ENCODE results near the gene TMEM222.
"Not testable (repeated sequence)": the region's sequence is repeated elsewhere in the genome, so short reads cannot be mapped to it uniquely, and the experiment has no call there.

Gene TMEM222, protein sequence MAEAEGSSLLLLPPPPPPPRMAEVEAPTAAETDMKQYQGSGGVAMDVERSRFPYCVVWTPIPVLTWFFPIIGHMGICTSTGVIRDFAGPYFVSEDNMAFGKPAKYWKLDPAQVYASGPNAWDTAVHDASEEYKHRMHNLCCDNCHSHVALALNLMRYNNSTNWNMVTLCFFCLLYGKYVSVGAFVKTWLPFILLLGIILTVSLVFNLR

DNA sequence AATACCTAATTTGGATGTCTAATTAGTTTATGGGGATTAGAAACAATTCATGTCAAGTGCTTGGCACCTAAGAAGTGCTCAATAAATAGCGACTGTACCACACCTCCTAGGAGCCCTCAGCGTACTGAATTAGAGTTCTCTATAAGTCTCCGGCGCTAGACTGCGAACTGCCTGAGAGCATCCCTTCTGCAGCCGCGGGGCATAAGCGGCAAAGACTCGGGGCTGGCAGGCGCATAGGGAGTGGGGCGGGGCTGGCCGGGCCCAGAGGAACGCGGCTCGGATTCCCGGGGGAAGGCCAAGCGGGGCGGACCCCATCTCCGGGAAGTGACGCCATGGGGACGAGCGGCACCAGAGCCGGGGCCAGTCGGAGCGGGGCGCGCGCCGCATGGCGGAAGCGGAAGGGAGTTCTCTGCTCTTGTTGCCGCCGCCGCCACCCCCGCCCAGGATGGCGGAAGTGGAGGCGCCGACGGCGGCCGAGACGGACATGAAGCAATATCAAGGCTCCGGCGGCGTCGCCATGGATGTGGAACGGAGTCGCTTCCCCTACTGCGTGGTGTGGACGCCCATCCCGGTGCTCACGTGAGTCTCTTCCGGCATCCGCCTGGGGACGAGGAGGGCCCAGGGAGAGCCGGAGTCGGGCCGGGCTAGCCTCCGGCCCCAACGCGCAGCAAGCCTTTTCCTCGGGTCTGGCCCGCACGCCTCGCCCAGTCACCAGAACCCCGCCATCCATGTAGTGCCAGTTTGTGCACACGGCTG, at the start of gene TMEM222:
Gene TMEM222, plus strand, starts transcription at position 351 of the 756 bp plus-strand sequence. Its CDS starts 35 bp downstream, at position 386.
- DNase-seq = peak; percentile 96 to 97

GRCh38 chr1:27274204-27274603, 47.8 kb upstream of the TMEM222 start:
- DNase-seq = no peak

DNA sequence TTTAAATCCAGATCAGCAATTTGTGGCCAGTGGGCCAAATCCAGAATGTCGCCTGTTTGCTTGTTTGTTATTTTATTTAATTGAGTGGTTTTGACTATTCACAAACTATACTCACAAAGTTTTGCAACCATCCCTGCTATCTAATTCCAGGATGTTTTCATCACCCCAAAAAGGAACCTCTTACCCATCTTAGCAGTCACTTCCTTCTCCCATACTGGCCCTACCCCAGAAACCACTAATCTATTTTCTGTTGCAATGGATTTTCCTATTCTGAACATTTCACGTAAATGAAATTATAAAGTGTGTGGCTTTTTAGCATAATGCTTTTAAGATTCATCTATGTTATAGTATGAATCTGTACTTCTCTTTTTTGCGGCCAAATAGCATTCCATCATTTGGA, 46.3 kb upstream of the TMEM222 start:
- no peak for DNase-seq

DNA sequence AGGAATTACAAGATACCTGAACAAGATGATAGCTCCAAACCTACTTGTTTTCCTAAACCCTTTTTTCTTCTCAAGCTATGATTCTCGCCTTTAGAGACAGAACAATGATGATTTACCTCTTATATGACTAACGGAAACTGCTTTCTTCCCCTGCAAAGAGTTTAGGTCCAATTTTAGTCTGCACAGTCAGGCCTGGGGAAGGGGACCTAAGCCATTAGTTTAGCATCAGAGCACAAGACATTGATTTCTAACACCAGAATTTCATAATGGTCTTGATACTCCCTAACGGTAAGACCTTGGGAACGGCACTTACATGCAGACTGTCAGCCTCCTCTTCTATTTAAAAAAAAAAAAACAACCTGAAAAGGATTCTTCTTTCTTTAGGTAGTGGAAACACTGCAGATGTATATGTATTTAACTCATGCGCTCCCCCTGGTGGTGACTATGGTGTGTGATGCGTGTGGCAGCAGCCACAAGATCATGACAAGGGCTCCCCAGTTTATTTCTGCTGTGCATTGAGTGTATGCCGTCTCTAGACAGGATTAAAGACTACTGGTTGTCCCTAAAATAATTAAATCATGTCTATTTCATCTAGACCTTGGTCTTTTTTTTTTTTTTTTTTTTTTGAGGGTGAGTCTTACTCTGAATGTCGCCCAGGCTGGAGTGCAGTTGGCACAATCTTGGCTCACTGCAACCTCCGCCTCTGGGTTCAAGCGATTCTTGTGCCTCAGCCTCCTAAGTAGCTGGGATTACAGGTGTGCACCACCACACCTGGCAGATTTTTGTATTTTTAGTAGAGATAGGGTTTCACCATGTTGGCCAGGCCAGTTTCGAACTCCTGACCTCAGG, 37.3 kb upstream of the TMEM222 start:
- peak; percentile 91 to 93 for DNase-seq

DNA sequence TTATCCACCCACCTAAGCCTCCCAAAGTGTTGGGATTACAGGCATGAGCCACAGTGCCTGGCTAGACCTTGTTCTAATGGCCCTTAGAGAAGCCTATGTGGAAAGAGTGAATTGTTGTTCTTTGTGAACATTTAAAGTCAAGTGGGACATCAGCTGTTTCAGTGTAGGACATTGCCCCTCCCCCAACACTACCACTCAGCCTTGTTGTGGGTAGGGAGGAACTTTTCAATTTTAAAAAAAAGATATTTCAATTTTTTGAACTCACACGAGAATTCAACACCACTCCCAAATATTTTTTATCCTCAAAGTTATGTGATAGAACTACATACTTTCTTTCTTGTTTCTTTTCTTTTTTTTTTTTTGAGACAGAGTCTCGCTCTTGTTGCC, 36.7 kb upstream of the TMEM222 start:
- DNase-seq = no peak

GRCh38 chr1:27285821-27286220, 36.1 kb upstream of the TMEM222 start:
- DNase-seq = not testable (repeated sequence)

- DNase-seq = not testable (repeated sequence)
Measured at GRCh38 chr1:27289125-27289524, 32.8 kb upstream of the TMEM222 start.

GRCh38 chr1:27290581-27290980, 31.4 kb upstream of the TMEM222 start:
- DNase-seq = no peak

GRCh38 chr1:27292106-27292505, 29.9 kb upstream of the TMEM222 start:
- no peak for DNase-seq

- DNase-seq = no peak
Measured at GRCh38 chr1:27293915-27294314, 28.0 kb upstream of the TMEM222 start.

GRCh38 chr1:27296773-27297291, 25.1 kb upstream of the TMEM222 start:
- DNase-seq = peak; percentile 76 to 80

DNA sequence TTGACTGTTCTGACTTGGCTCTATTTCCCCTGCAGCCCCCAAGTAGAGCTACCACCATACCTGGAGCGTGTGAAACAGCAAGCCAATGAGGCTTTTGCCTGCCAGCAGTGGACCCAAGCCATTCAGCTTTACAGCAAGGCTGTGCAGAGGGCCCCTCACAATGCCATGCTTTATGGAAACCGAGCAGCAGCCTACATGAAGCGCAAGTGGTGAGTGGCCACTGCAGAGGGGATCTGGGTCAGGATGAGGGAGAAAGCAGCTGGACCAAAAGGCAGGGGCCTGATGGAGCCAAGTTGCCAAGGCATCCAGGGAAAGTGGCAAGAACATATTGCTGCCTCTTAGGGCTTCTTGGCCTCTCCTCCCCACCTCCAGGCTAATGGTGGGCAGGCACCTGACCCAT, 24.1 kb upstream of the TMEM222 start:
- no peak for DNase-seq

DNA sequence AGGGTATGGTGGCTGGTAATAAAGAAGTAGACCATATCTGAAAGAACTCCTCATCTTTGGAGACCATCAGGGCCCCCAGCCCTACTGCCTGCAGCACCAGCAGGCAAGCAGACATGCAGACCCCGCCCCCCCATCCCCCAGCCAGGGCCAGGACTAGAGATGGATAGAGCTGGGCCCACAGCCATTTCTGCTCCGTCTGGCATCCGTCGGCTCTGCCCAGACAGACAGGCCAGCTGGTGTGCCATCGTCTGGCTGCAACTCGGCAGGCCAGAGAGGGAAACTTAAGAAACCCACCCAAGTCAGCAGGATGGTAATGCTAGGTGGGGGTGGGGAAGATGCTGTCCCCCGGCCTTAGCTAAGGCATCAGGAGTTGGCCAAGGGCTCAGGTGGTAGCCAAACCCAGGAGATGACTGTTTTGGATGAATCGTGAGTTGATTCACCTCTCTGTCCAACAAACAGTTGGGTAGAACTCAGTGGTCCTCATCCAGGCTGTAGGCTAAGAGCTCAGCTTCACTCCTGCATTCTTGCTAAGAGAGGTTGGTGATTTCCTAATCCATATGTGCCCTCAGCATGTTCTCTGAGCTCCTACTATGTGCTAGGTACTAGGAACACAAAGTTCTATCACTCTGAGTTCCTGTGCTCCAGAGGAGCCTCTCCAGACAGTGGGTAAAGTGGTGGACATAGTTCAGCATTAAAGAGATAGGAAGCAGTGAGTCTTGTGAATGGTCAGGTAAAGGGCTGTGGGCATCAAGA, 23.2 kb upstream of the TMEM222 start:
- no peak for DNase-seq

- no peak for DNase-seq
Measured at GRCh38 chr1:27299385-27300271, 22.3 kb upstream of the TMEM222 start.

GRCh38 chr1:27300341-27301051, 21.5 kb upstream of the TMEM222 start:
- DNase-seq = peak; percentile 75 to 80

DNA sequence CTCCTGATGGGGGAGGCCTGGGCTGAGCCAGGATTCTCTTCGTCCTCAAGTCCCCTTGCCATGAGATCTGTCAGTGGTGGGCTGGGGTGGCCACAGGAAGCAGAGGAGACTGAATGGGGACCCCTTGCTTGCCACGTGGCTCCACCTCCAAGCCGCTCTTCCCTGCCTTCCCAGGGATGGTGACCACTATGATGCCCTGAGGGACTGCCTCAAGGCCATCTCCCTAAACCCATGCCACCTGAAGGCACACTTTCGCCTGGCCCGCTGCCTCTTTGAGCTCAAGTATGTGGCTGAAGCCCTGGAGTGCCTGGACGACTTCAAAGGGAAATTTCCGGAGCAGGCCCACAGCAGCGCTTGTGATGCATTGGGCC, 20.9 kb upstream of the TMEM222 start:
- DNase-seq = no peak

DNA sequence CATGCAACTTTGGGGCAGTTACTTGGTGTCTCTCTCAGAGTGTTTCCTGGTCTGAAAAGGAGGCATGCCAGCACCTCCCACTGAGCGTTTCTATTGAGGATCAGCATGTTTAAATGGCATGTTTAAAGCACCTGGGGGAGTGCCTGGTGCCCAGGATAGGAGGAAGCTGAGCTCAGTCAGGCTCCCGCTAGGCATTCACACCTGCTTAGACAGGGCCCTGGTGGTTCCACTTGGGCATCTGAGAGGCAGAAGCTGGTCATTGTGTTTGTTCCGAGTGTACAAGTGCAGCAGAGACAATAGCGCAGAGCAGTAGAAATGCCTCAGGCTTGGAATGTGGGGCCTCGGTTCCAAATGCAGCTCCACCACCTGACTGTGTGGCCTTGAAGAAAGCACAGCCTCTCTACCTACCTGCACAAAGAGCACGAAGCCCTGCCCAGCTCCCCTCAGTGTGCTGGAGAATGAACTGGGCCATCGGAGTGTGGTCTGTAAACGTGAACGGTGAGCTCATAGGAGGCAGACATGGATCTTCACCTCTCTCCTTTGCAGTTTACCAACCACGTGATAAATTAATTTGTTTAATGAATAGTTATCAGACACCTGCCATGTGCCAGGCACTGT, 20.3 kb upstream of the TMEM222 start:
- DNase-seq = no peak

GRCh38 chr1:27302612-27303011, 19.4 kb upstream of the TMEM222 start:
- no peak for DNase-seq

DNA sequence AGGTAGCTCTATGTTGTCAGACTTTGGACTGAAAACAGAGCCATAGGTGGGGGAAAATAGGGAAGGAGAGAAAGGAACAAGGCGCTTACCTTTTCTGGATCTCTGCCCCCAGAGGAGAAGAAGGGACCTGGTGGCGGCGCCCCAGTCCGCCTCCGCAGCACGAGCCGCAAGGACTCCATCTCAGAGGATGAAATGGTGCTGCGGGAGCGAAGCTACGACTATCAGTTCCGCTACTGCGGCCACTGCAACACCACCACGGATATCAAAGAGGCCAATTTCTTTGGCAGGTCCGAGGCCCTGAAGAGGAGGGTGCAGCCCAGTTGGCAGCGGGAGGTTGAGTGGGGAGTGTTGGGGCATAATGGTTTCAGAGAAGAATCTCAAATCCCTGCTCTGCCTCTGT, 18.5 kb upstream of the TMEM222 start:
- DNase-seq = no peak

DNA sequence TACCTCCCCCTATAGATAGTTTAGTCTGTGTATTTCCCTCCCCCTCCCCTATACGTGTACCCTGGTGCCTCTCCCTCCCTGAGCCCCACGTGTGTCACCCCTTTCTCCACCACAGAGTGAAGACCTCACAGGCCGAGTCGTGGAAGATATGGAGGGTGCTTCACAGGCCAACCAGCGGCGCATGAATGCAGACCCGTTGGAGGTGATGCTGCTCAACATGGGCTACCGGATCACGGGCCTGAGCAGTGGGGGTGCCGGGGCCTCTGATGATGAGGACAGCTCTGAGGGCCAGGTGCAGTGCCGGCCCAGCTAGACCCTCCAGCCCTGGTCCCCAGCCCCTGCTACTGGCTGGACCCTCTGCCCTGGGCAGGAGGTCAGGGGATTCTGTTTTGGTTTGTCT, 15.9 kb upstream of the TMEM222 start:
- DNase-seq = no peak
